Stimulated activated CD4-positive, alpha-beta T cell treated with anti-CD3 and anti-CD28 coated beads, Interleukin-4, amount 100 ng/mL, for 1 hour (primary cell): ENCODE measurements around the gene DENND6B.

Source experiments
- DNase-seq: peaks from one replicate; pipeline ENCODE4 v3.0.0-alpha.2; 2020

Gene DENND6B

GRCh38 chr22:50302041-50302541, 24.7 kb downstream of the DENND6B start:
- DNase-seq = no peak

GRCh38 chr22:50301581-50301991, 25.2 kb downstream of the DENND6B start:
- DNase-seq = no peak

GRCh38 chr22:50300620-50301257, 26.1 kb downstream of the DENND6B start:
- DNase-seq = no peak

GRCh38 chr22:50299785-50300619, 26.8 kb downstream of the DENND6B start:
- DNase-seq = no peak

GRCh38 chr22:50298937-50299784, 27.7 kb downstream of the DENND6B start:
- DNase-seq = no peak

- DNase-seq = no peak
Measured at GRCh38 chr22:50298266-50298637, 28.6 kb downstream of the DENND6B start.

GRCh38 chr22:50297510-50298265, 29.1 kb downstream of the DENND6B start:
- no peak for DNase-seq

GRCh38 chr22:50296658-50297490, 29.9 kb downstream of the DENND6B start:
- DNase-seq = no peak

- no peak for DNase-seq
Measured at GRCh38 chr22:50294319-50294656, 32.5 kb downstream of the DENND6B start.

GRCh38 chr22:50293441-50294318, 33.1 kb downstream of the DENND6B start:
- DNase-seq = no peak

- no peak for DNase-seq
Measured at GRCh38 chr22:50292643-50293440, 34.0 kb downstream of the DENND6B start.

GRCh38 chr22:50289942-50290630, 36.7 kb downstream of the DENND6B start:
- DNase-seq = no peak

GRCh38 chr22:50289151-50289941, 37.5 kb downstream of the DENND6B start:
- no peak for DNase-seq

- no peak for DNase-seq
Measured at GRCh38 chr22:50287731-50288130, 39.1 kb downstream of the DENND6B start.

- no peak for DNase-seq
Measured at GRCh38 chr22:50286701-50287318, 40.0 kb downstream of the DENND6B start.

- no peak for DNase-seq
Measured at GRCh38 chr22:50286275-50286674, 40.5 kb downstream of the DENND6B start.

GRCh38 chr22:50285568-50286229, 41.1 kb downstream of the DENND6B start:
- DNase-seq = no peak
